Measurements from ENCODE around the gene TMX4. TPM values are rescaled to one million over a fixed set of nuclear protein-coding genes. Genes with fewer than 3 reads are reported as not detected.

Gene TMX4
- total RNA-seq, 2 experiments from 2014 or later = 39.8 to 47.9 TPM

GRCh38 chr20:7977709-7978108, 41.9 kb downstream of the TMX4 start:
- peaks cover 15% of the 10 kb centered on the region for H3K4me1 Mint-ChIP-seq (ENCODE audit: low read depth)
- no peak overlapping the region for H3K27ac Mint-ChIP-seq
- ATAC-seq (ENCODE audit: poor library complexity) (no peak), DNase-seq (no peak)
- POLR2A ChIA-PET = no interaction called here
- no peaks in the 10 kb centered on the region for H3K27me3 Mint-ChIP-seq
- no peak for TF ChIP-seq CTCF (IDR thresholded peaks at IDR 0.05)
- CTCF ChIA-PET = no interaction called here
- peaks cover 29% of the 10 kb centered on the region for H3K36me3 Mint-ChIP-seq (ENCODE audit: low read depth)
- H3K27me3 ChIP-seq (ENCODE audit: control insufficient read depth in 1 of 2, insufficient read depth in 2 of 2, low read length in 2 of 2) = no peaks in the 10 kb centered on the region
- peaks cover 20% of the 10 kb centered on the region for H3K36me3 ChIP-seq (ENCODE audit: insufficient read depth, low read length)
- no peak overlapping the region for H3K27ac ChIP-seq (ENCODE audit: low read depth in 1 of 2, low read length in 2 of 2)
- no peaks in the 10 kb centered on the region for H3K4me1 ChIP-seq (ENCODE audit: insufficient read depth, low read length)
- H3K4me3 ChIP-seq (ENCODE audit: low read length) = no peak overlapping the region
- H3K9me3 ChIP-seq (ENCODE audit: control insufficient read depth in 1 of 2, insufficient read depth in 1 of 2, low read length in 2 of 2) = no peaks in the 10 kb centered on the region
- intact Hi-C loops (cut with DNase I, micrococcal nuclease) = no loop called here
- H3K9me3 Mint-ChIP-seq = no peaks in the 10 kb centered on the region
- H3K4me3 Mint-ChIP-seq = no peak overlapping the region

GRCh38 chr20:7975851-7976414, 43.6 kb downstream of the TMX4 start:
- Mint-ChIP-seq H3K27ac (no peak overlapping the region), H3K4me1 (ENCODE audit: low read depth) (peaks cover 8% of the 10 kb centered on the region), H3K36me3 (ENCODE audit: low read depth) (peaks cover 12% of the 10 kb centered on the region), H3K9me3 (no peaks in the 10 kb centered on the region), H3K27me3 (no peaks in the 10 kb centered on the region), H3K4me3 (no peak overlapping the region)
- H3K27ac ChIP-seq (ENCODE audit: low read depth in 1 of 2, low read length in 2 of 2) = no peak overlapping the region
- H3K36me3 ChIP-seq (ENCODE audit: insufficient read depth, low read length) = peaks cover 5% of the 10 kb centered on the region
- no peaks in the 10 kb centered on the region for H3K4me1 ChIP-seq (ENCODE audit: insufficient read depth, low read length)
- no peaks in the 10 kb centered on the region for H3K9me3 ChIP-seq (ENCODE audit: control insufficient read depth in 1 of 2, insufficient read depth in 1 of 2, low read length in 2 of 2)
- DNase-seq = no peak
- H3K27me3 ChIP-seq (ENCODE audit: control insufficient read depth in 1 of 2, insufficient read depth in 2 of 2, low read length in 2 of 2) = no peaks in the 10 kb centered on the region
- no peak overlapping the region for H3K4me3 ChIP-seq (ENCODE audit: low read length)
- ChIA-PET POLR2A (no interaction called here), CTCF (no interaction called here)
- TF ChIP-seq CTCF (IDR thresholded peaks at IDR 0.05) = no peak
- intact Hi-C loops (cut with DNase I, micrococcal nuclease) = no loop called here
- ATAC-seq (ENCODE audit: poor library complexity) = no peak

GRCh38 chr20:7974785-7975435, 44.7 kb downstream of the TMX4 start:
- H3K4me1 Mint-ChIP-seq (ENCODE audit: low read depth) = no peaks in the 10 kb centered on the region
- H3K4me3 Mint-ChIP-seq = no peak overlapping the region
- ChIA-PET POLR2A (no interaction called here), CTCF (interaction anchor here (1.4 kb wide), 1 partner anchor 10 kb away, joined by 5 read pairs; no protein-coding TSS in a partner anchor)
- Histone ChIP-seq H3K9me3 (ENCODE audit: control insufficient read depth in 1 of 2, insufficient read depth in 1 of 2, low read length in 2 of 2) (no peaks in the 10 kb centered on the region), H3K4me3 (ENCODE audit: low read length) (no peak overlapping the region), H3K27me3 (ENCODE audit: control insufficient read depth in 1 of 2, insufficient read depth in 2 of 2, low read length in 2 of 2) (no peaks in the 10 kb centered on the region), H3K36me3 (ENCODE audit: insufficient read depth, low read length) (peaks cover 1% of the 10 kb centered on the region), H3K27ac (ENCODE audit: low read depth in 1 of 2, low read length in 2 of 2) (no peak overlapping the region), H3K4me1 (ENCODE audit: insufficient read depth, low read length) (no peaks in the 10 kb centered on the region)
- no peak for ATAC-seq (ENCODE audit: poor library complexity)
- no peak for TF ChIP-seq CTCF (IDR thresholded peaks at IDR 0.05)
- DNase-seq = no peak
- intact Hi-C loops (cut with DNase I, micrococcal nuclease) = no loop called here
- H3K27ac Mint-ChIP-seq = no peak overlapping the region
- H3K36me3 Mint-ChIP-seq (ENCODE audit: low read depth) = peaks cover 1% of the 10 kb centered on the region
- H3K9me3 Mint-ChIP-seq = no peaks in the 10 kb centered on the region
- H3K27me3 Mint-ChIP-seq = peaks cover 4% of the 10 kb centered on the region

Measured in CD4-positive, alpha-beta T cell (primary cell).